HFFc6 (cell line): ENCODE results near the gene STK31. TPM values are rescaled to one million over a fixed set of nuclear protein-coding genes. Genes with fewer than 3 reads are reported as not detected.

ENCODE experiments used
- DNase-seq: peaks from one replicate; pipeline ENCODE4 v3.0.0-alpha.2; 2018
- H3K27ac Mint-ChIP-seq: 2 replicates; pipeline ENCODE4 v1.8.0; 2020; ENCODE audit warnings: mild to moderate bottlenecking, mixed read lengths
- H3K27me3 Mint-ChIP-seq: 2 replicates; pipeline ENCODE4 v1.8.0; 2021; ENCODE audit warnings: mild to moderate bottlenecking, moderate library complexity, mixed read lengths; ENCODE audit not compliant: insufficient read depth
- H3K36me3 Mint-ChIP-seq: 2 replicates; pipeline ENCODE4 v1.8.0; 2021; ENCODE audit warnings: low read depth, mixed read lengths
- H3K4me1 Mint-ChIP-seq: 2 replicates; pipeline ENCODE4 v1.8.0; 2020; ENCODE audit warnings: low read depth, mixed read lengths
- H3K4me3 Mint-ChIP-seq: 2 replicates; pipeline ENCODE4 v1.8.0; 2020; ENCODE audit warnings: mild to moderate bottlenecking, moderate library complexity, mixed read lengths
- H3K9me3 Mint-ChIP-seq: 2 replicates; pipeline ENCODE4 v1.8.0; 2020; ENCODE audit warnings: mild to moderate bottlenecking, mixed read lengths
- CTCF ChIP-seq: fragments of 200-600 bp; sonication (generic); IDR thresholded peaks from 2 replicates; pipeline ENCODE4 v1.5.0; 2021; ENCODE audit warnings: antibody characterized with exemption, mild to moderate bottlenecking
- long read RNA-seq: library from polyadenylated mRNA; unstranded; transcript quantifications from one replicate; pipeline ENCODE4 v2.0.0, GENCODE V29; 2019
- total RNA-seq, 6 experiments: library from RNA; stranded (reverse); fragmentation: NEBNext Ultra II Directional; extraction: Animal tissue kit (Norgen Biotek cat#: 25700); gene quantifications; 2 replicates in 1 of 6; 3 replicates in 5 of 6; pipeline ENCODE4 v1.2.3, GENCODE V29; 2021

STK31 gene
- not detected for total RNA-seq
- long read RNA-seq: 0 reads

- TF ChIP-seq CTCF: no peak
- H3K4me3 Mint-ChIP-seq: no peak within 1 kb of the TSS
- DNase-seq: no peak
- peaks cover 8% of the 10 kb centered on the region for H3K36me3 Mint-ChIP-seq
- H3K9me3 Mint-ChIP-seq: peaks cover 14% of the 10 kb centered on the region
- H3K27me3 Mint-ChIP-seq: peaks cover 13% of the 10 kb centered on the region; the same call in 1 of the 2 replicates
- no peak within 1 kb of the TSS for H3K27ac Mint-ChIP-seq
- peaks cover 30% of the 10 kb centered on the region for H3K4me1 Mint-ChIP-seq
Observed at GRCh38 chr7:23710000-23710399, at the start of gene STK31. STK31 (plus strand) TSS chr7:23710219; CDS start chr7:23710286, 67 bp downstream.

GRCh38 chr7:23661385-23661784 lies 48.6 kb upstream of the STK31 start:
- DNase-seq: no peak
- Mint-ChIP-seq H3K27me3 (peaks cover 5% of the 10 kb centered on the region), H3K4me1 (no peaks in the 10 kb centered on the region)

GRCh38 chr7:23662124-23662983 lies 47.7 kb upstream of the STK31 start:
- no peaks in the 10 kb centered on the region for H3K9me3 Mint-ChIP-seq
- peaks cover 4% of the 10 kb centered on the region for H3K27me3 Mint-ChIP-seq
- H3K4me1 Mint-ChIP-seq: no peaks in the 10 kb centered on the region
- no peak for TF ChIP-seq CTCF
- no peak overlapping the region for H3K27ac Mint-ChIP-seq
- H3K4me3 Mint-ChIP-seq: no peak overlapping the region
- H3K36me3 Mint-ChIP-seq: no peaks in the 10 kb centered on the region
- DNase-seq: no peak

More at GRCh38 chr7:23661385-23661784, 48.6 kb upstream of the STK31 start:
- Mint-ChIP-seq H3K27ac (no peak overlapping the region), H3K36me3 (no peaks in the 10 kb centered on the region), H3K4me3 (no peak overlapping the region), H3K9me3 (no peaks in the 10 kb centered on the region)
- no peak for TF ChIP-seq CTCF

- Mint-ChIP-seq H3K27me3 (peaks cover 4% of the 10 kb centered on the region), H3K4me1 (no peaks in the 10 kb centered on the region), H3K36me3 (no peaks in the 10 kb centered on the region), H3K27ac (no peak overlapping the region), H3K9me3 (no peaks in the 10 kb centered on the region), H3K4me3 (no peak overlapping the region)
- DNase-seq: no peak
- no peak for TF ChIP-seq CTCF
Observed at GRCh38 chr7:23662984-23663313, 47.1 kb upstream of the STK31 start.

- no peaks in the 10 kb centered on the region for H3K4me1 Mint-ChIP-seq
- H3K4me3 Mint-ChIP-seq: no peak overlapping the region
- no peaks in the 10 kb centered on the region for H3K9me3 Mint-ChIP-seq
- no peak for DNase-seq
- no peak overlapping the region for H3K27ac Mint-ChIP-seq
- H3K27me3 Mint-ChIP-seq: peaks cover 4% of the 10 kb centered on the region
- no peaks in the 10 kb centered on the region for H3K36me3 Mint-ChIP-seq
- TF ChIP-seq CTCF: no peak
Observed at GRCh38 chr7:23664122-23664521, 45.9 kb upstream of the STK31 start.
